ENCODE results near the gene CDH11. TPM values are rescaled to one million over a fixed set of nuclear protein-coding genes. Genes with fewer than 3 reads are reported as not detected.

Gene CDH11
- total and polyA plus RNA-seq, 7 donors = 1.2 to 146 (median 19.3) TPM

- DNase-seq = peak; percentile 59
- Histone ChIP-seq H3K27ac (no peak overlapping the region), H3K4me1 (peaks cover 0 to 7% (median 3%) of the 10 kb centered on the region in 4 donors), H3K4me3 (no peak overlapping the region), H3K27me3 (no peaks in the 10 kb centered on the region), H3K36me3 (peaks cover 0 to 31% (median 4%) of the 10 kb centered on the region in 4 donors), H3K9me3 (no peaks in the 10 kb centered on the region)
- intact Hi-C loops (cut with DNase I) = no loop called here
- WGBS, 2 donors = 96% methylated on average over 25 of the region's 25 CpGs
- TF ChIP-seq POLR2AphosphoS5 (IDR thresholded peaks at IDR 0.05) = no peak
- no peak for TF ChIP-seq POLR2A (IDR thresholded peaks at IDR 0.05)
- no peak for TF ChIP-seq CTCF (IDR thresholded peaks at IDR 0.05)
- no peak for TF ChIP-seq EP300 (IDR thresholded peaks at IDR 0.05)
Measured at GRCh38 chr16:64950731-64951130, 171.1 kb downstream of the CDH11 start.

GRCh38 chr16:64950262-64950661 is 171.6 kb downstream of the CDH11 start:
- Histone ChIP-seq H3K4me3 (no peak overlapping the region), H3K27me3 (no peaks in the 10 kb centered on the region), H3K36me3 (peaks cover 0 to 31% (median 4%) of the 10 kb centered on the region in 4 donors), H3K9me3 (no peaks in the 10 kb centered on the region), H3K4me1 (peaks cover 0 to 7% (median 3%) of the 10 kb centered on the region in 4 donors), H3K27ac (no peak overlapping the region)
- DNase-seq = no peak
- intact Hi-C loops (cut with DNase I) = no loop called here
- WGBS, 2 donors = 76 to 87% methylated on average over 7 of the region's 7 CpGs
- no peak for TF ChIP-seq POLR2AphosphoS5 (IDR thresholded peaks at IDR 0.05)
- TF ChIP-seq EP300 (IDR thresholded peaks at IDR 0.05) = no peak
- no peak for TF ChIP-seq POLR2A (IDR thresholded peaks at IDR 0.05)
- TF ChIP-seq CTCF (IDR thresholded peaks at IDR 0.05) = no peak

- 38 to 54% methylated on average over 1 of the region's 1 CpG for WGBS, 2 donors
Measured at GRCh38 chr16:64948056-64948455, 173.8 kb downstream of the CDH11 start.

GRCh38 chr16:64947651-64948050 is 174.2 kb downstream of the CDH11 start:
- no peak overlapping the region for H3K4me3 ChIP-seq
- no peak for DNase-seq
- H3K36me3 ChIP-seq = peaks cover 0 to 31% (median 4%) of the 10 kb centered on the region in 4 donors
- peaks cover 0 to 7% (median 3%) of the 10 kb centered on the region in 4 donors for H3K4me1 ChIP-seq
- 85 to 88% methylated on average over 12 of the region's 12 CpGs for WGBS, 2 donors
- intact Hi-C loops (cut with DNase I) = no loop called here
- no peaks in the 10 kb centered on the region for H3K9me3 ChIP-seq
- no peak overlapping the region for H3K27ac ChIP-seq
- TF ChIP-seq POLR2A (IDR thresholded peaks at IDR 0.05) = no peak
- no peak for TF ChIP-seq POLR2AphosphoS5 (IDR thresholded peaks at IDR 0.05)
- TF ChIP-seq CTCF (IDR thresholded peaks at IDR 0.05) = no peak
- no peak for TF ChIP-seq EP300 (IDR thresholded peaks at IDR 0.05)
- H3K27me3 ChIP-seq = no peaks in the 10 kb centered on the region

More at GRCh38 chr16:64948056-64948455, 173.8 kb downstream of the CDH11 start:
- no peak for TF ChIP-seq EP300 (IDR thresholded peaks at IDR 0.05)
- no peak for TF ChIP-seq POLR2A (IDR thresholded peaks at IDR 0.05)
- no peak for TF ChIP-seq CTCF (IDR thresholded peaks at IDR 0.05)
- no peak for TF ChIP-seq POLR2AphosphoS5 (IDR thresholded peaks at IDR 0.05)
- H3K27ac ChIP-seq = no peak overlapping the region
- H3K27me3 ChIP-seq = no peaks in the 10 kb centered on the region
- intact Hi-C loops (cut with DNase I) = no loop called here
- H3K4me3 ChIP-seq = no peak overlapping the region
- H3K4me1 ChIP-seq = peaks cover 0 to 7% (median 3%) of the 10 kb centered on the region in 4 donors
- DNase-seq = no peak
- peaks cover 0 to 31% (median 4%) of the 10 kb centered on the region in 4 donors for H3K36me3 ChIP-seq
- no peaks in the 10 kb centered on the region for H3K9me3 ChIP-seq

GRCh38 chr16:64933885-64934284 is 188.0 kb downstream of the CDH11 start:
- Histone ChIP-seq H3K36me3 (no peaks in the 10 kb centered on the region), H3K27ac (no peak overlapping the region)
- 52 to 62% methylated on average over 2 of the region's 2 CpGs for WGBS, 2 donors

More at GRCh38 chr16:64933885-64934284, 188.0 kb downstream of the CDH11 start:
- intact Hi-C loops (cut with DNase I) = no loop called here
- Histone ChIP-seq H3K4me3 (no peak overlapping the region), H3K9me3 (no peaks in the 10 kb centered on the region), H3K27me3 (no peaks in the 10 kb centered on the region), H3K4me1 (no peaks in the 10 kb centered on the region)
- DNase-seq = no peak
- TF ChIP-seq POLR2AphosphoS5 (IDR thresholded peaks at IDR 0.05) (no peak), EP300 (IDR thresholded peaks at IDR 0.05) (no peak), POLR2A (IDR thresholded peaks at IDR 0.05) (no peak)

Data from sigmoid colon (tissue), 7 donors.